A549 treated with Mapracorat at 1 μM for 4 hours (cell line): ENCODE results near the gene HBQ1. TPM values are rescaled to one million over a fixed set of nuclear protein-coding genes. Genes with fewer than 3 reads are reported as not detected.

Source experiments
- total RNA-seq: library from RNA; stranded (reverse); fragments of 200-300 nt; extraction: Qiagen RNA extraction; gene quantifications from 5 replicates; pipeline ENCODE4 v1.2.3, GENCODE V29; 2022

The HBQ1 gene
- total RNA-seq, result 4.6 to 8.2 TPM (median 7.1 TPM) in 5 replicates

GRCh38 chr16:180101-180675 is at the start of gene HBQ1:
HBQ1 (plus strand) TSS chr16:180459; CDS start chr16:180487, 28 bp downstream.

GRCh38 chr16:152141-153128 is 27.8 kb upstream of the HBQ1 start, which contains the start of gene HBZ:
HBZ (plus strand) TSS chr16:152644; CDS start chr16:152910, 266 bp downstream.

DNA sequence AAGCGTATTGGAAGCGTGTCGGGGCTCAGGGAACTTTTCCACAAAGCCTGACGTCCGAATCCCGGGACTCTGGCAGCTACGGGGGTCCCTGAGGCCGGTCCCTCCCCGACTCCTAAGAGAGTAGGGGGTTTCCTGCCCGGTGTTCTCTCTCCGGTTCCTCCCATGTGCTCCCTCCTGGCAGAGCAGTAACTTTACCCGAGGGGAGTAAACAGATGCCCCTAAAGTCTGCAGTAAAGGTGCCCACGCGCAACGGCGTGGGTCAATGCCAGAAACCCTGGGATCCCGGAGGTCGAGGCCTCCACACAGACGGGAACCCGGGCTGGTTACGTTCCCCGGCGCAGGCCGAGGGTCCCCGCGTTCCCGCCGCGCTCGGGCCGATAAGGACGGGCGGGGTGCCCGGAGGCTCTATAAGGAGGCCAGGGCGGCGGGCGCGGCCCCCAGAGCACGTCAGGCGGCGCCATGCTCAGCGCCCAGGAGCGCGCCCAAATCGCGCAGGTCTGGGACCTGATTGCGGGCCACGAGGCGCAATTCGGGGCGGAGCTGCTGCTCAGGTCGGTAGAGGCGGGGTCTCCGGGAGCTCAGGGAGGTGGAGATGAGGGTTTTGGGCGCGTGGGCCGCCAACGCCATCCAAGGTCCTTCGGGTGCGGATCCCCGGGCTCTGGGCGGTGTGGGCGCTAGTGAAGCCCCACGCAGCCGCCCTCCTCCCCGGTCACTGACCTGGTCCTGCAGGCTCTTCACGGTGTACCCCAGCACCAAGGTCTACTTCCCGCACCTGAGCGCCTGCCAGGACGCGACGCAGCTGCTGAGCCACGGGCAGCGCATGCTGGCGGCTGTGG is 14.5 kb upstream of the HBQ1 start, which contains the start of gene HBM:
TSS of gene HBM (plus strand) at position 440 of the 836 bp plus-strand sequence. CDS start at position 460, 20 bp downstream.

DNA sequence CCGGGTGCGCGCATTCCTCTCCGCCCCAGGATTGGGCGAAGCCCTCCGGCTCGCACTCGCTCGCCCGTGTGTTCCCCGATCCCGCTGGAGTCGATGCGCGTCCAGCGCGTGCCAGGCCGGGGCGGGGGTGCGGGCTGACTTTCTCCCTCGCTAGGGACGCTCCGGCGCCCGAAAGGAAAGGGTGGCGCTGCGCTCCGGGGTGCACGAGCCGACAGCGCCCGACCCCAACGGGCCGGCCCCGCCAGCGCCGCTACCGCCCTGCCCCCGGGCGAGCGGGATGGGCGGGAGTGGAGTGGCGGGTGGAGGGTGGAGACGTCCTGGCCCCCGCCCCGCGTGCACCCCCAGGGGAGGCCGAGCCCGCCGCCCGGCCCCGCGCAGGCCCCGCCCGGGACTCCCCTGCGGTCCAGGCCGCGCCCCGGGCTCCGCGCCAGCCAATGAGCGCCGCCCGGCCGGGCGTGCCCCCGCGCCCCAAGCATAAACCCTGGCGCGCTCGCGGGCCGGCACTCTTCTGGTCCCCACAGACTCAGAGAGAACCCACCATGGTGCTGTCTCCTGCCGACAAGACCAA is 7.8 kb upstream of the HBQ1 start, which contains the start of gene HBA2:
TSS of gene HBA2 (plus strand) at position 503 of the 568 bp plus-strand sequence. CDS start at position 540, 37 bp downstream.

DNA sequence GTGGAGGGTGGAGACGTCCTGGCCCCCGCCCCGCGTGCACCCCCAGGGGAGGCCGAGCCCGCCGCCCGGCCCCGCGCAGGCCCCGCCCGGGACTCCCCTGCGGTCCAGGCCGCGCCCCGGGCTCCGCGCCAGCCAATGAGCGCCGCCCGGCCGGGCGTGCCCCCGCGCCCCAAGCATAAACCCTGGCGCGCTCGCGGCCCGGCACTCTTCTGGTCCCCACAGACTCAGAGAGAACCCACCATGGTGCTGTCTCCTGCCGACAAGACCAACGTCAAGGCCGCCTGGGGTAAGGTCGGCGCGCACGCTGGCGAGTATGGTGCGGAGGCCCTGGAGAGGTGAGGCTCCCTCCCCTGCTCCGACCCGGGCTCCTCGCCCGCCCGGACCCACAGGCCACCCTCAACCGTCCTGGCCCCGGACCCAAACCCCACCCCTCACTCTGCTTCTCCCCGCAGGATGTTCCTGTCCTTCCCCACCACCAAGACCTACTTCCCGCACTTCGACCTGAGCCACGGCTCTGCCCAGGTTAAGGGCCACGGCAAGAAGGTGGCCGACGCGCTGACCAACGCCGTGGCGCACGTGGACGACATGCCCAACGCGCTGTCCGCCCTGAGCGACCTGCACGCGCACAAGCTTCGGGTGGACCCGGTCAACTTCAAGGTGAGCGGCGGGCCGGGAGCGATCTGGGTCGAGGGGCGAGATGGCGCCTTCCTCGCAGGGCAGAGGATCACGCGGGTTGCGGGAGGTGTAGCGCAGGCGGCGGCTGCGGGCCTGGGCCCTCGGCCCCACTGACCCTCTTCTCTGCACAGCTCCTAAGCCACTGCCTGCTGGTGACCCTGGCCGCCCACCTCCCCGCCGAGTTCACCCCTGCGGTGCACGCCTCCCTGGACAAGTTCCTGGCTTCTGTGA is 3.5 kb upstream of the HBQ1 start, which contains the start of gene HBA1:
TSS of gene HBA1 (plus strand) at position 204 of the 906 bp plus-strand sequence. CDS start at position 241, 37 bp downstream.

GRCh38 chr16:228852-229730 is 48.8 kb downstream of the HBQ1 start, which contains the start of gene LUC7L:
LUC7L (minus strand) TSS chr16:229449; CDS start chr16:229339, 110 bp downstream.

Other genes with a start within 250 kb of the HBQ1 start
- gene POLR3K, start 126.9 kb upstream of the HBQ1 start, total RNA-seq, result 32.4 to 39.7 TPM (median 35.7 TPM) in 5 replicates
- gene SNRNP25, start 126.6 kb upstream of the HBQ1 start, total RNA-seq, result 64.7 to 76.8 TPM (median 70.2 TPM) in 5 replicates
- 22.6 to 32.3 TPM (median 29.3 TPM) in 5 replicates for gene RHBDF1, start 107.8 kb upstream of the HBQ1 start, total RNA-seq
- gene MPG, start 102.2 kb upstream of the HBQ1 start, total RNA-seq, result 55.2 to 81.0 TPM (median 72.5 TPM) in 5 replicates
- 21.0 to 29.7 TPM (median 26.8 TPM) in 5 replicates for gene NPRL3, start 41.8 kb upstream of the HBQ1 start, total RNA-seq
- gene HBZ, start 27.8 kb upstream of the HBQ1 start, total RNA-seq, result 0.19 TPM in 1 of 5 replicates, not detected in the others
- not detected in 5 replicates for gene HBM, start 14.5 kb upstream of the HBQ1 start, total RNA-seq
- gene HBA2, start 7.6 kb upstream of the HBQ1 start, total RNA-seq, result 0.47 to 0.97 TPM (median 0.68 TPM) in 4 of 5 replicates, not detected in the other
- gene HBA1, start 3.8 kb upstream of the HBQ1 start, total RNA-seq, result 0.87 to 2.8 TPM (median 1.5 TPM) in 4 of 5 replicates, not detected in the other
- 41.1 to 48.4 TPM (median 46.1 TPM) in 5 replicates for gene LUC7L, start 49.0 kb downstream of the HBQ1 start, total RNA-seq
- gene FAM234A, start 54.4 kb downstream of the HBQ1 start, total RNA-seq, result 40.8 to 49.2 TPM (median 48.4 TPM) in 5 replicates
- 3.4 to 5.4 TPM (median 4.9 TPM) in 5 replicates for gene RGS11, start 95.5 kb downstream of the HBQ1 start, total RNA-seq
- gene ARHGDIG, start 100.1 kb downstream of the HBQ1 start, total RNA-seq, result 2.7 to 3.4 TPM (median 3.2 TPM) in 5 replicates
- gene PDIA2, start 102.7 kb downstream of the HBQ1 start, total RNA-seq, result 0.11 to 0.65 TPM (median 0.42 TPM) in 5 replicates
- gene AXIN1, start 172.3 kb downstream of the HBQ1 start, total RNA-seq, result 24.5 to 34.7 TPM (median 31.7 TPM) in 5 replicates
- gene MRPL28, start 190.1 kb downstream of the HBQ1 start, total RNA-seq, result 121 to 139 TPM (median 132 TPM) in 5 replicates
- 28.8 to 39.8 TPM (median 37.5 TPM) in 5 replicates for gene PGAP6, start 201.5 kb downstream of the HBQ1 start, total RNA-seq
- gene NME4, start 216.7 kb downstream of the HBQ1 start, total RNA-seq, result 288 to 451 TPM (median 424 TPM) in 5 replicates
- gene DECR2, start 221.4 kb downstream of the HBQ1 start, total RNA-seq, result 20.9 to 31.4 TPM (median 26.9 TPM) in 5 replicates
- gene RAB11FIP3, start 245.2 kb downstream of the HBQ1 start, total RNA-seq, result 22.9 to 30.3 TPM (median 25.1 TPM) in 5 replicates